BJ (cell line): ENCODE measurements around the gene HPCAL1. TPM values are rescaled to one million over a fixed set of nuclear protein-coding genes. Genes with fewer than 3 reads are reported as not detected.

Source experiments
- CTCF ChIA-PET: fragments of 350-600 bp; formaldehyde crosslinking; extraction: SDS; loops from one replicate; lab custom pipeline; 2021; ENCODE audit warnings: antibody characterized with exemption, inconsistent platforms; lab: Yijun Ruan, JAX
- POLR2A ChIA-PET: fragments of 300-600 bp; sonication (Branson Sonifier 250); formaldehyde crosslinking; extraction: SDS; loops from one replicate; lab custom pipeline; 2021; ENCODE audit warnings: antibody characterized with exemption; lab: Charles Lee
- DNase-seq: peaks from one replicate; pipeline ENCODE4 v3.0.0-alpha.2; 2011; ENCODE audit warnings: low read depth
- H3K27me3 ChIP-seq: 2 replicates; pipeline ENCODE4 v1.6.0; 2011; ENCODE audit warnings: low read length; ENCODE audit not compliant: control insufficient read depth, insufficient read depth
- H3K36me3 ChIP-seq: 2 replicates; pipeline ENCODE4 v1.5.1; 2011; ENCODE audit warnings: low read length; ENCODE audit not compliant: control insufficient read depth, insufficient read depth
- H3K4me3 ChIP-seq: 2 replicates; pipeline ENCODE4 v1.5.1; 2011; ENCODE audit warnings: low read depth, mild to moderate bottlenecking, control low read depth, low read length
- CTCF ChIP-seq: IDR thresholded peaks from 2 replicates; pipeline ENCODE4 v1.5.1; 2011; ENCODE audit warnings: low read depth, mild to moderate bottlenecking, control low read depth, inconsistent platforms, low read length, moderate library complexity; ENCODE audit not compliant: insufficient read depth
- polyA plus RNA-seq: library from polyadenylated mRNA; depleted of rRNA; stranded (reverse); fragments of >200 nt; gene quantifications from 2 replicates; pipeline ENCODE4 v1.2.3, GENCODE V29; 2011

HPCAL1 gene
- polyA plus RNA-seq, 1 experiment: 17.6 TPM

GRCh38 chr2:10269711-10270610, 32.7 kb upstream of the HPCAL1 start:
- TF ChIP-seq CTCF: no peak
- POLR2A ChIA-PET: no interaction called here
- no peak for DNase-seq
- Histone ChIP-seq H3K27me3 (peaks cover 4% of the 10 kb centered on the region), H3K4me3 (no peak overlapping the region), H3K36me3 (no peaks in the 10 kb centered on the region)
- CTCF ChIA-PET: interaction anchor here (1.3 to 2.8 kb wide), 4 partner anchors 139 to 165 kb away, joined by 3 to 15 read pairs (median 8); no protein-coding TSS in a partner anchor

GRCh38 chr2:10271509-10271908, 31.2 kb upstream of the HPCAL1 start:
- ChIA-PET POLR2A (no interaction called here), CTCF (interaction anchor here (1.3 to 2.8 kb wide), 4 partner anchors 137 to 164 kb away, joined by 3 to 15 read pairs (median 8); no protein-coding TSS in a partner anchor)
- Histone ChIP-seq H3K36me3 (no peaks in the 10 kb centered on the region), H3K4me3 (no peak overlapping the region), H3K27me3 (no peaks in the 10 kb centered on the region)
- no peak for TF ChIP-seq CTCF
- no peak for DNase-seq

- POLR2A ChIA-PET: no interaction called here
- H3K4me3 ChIP-seq: no peak overlapping the region
- H3K36me3 ChIP-seq: no peaks in the 10 kb centered on the region
- TF ChIP-seq CTCF: no peak
- H3K27me3 ChIP-seq: no peaks in the 10 kb centered on the region
- CTCF ChIA-PET: interaction anchor here (1.8 to 2.8 kb wide), 2 partner anchors 137 to 162 kb away, joined by 4 to 15 read pairs; no protein-coding TSS in a partner anchor
- no peak for DNase-seq
These were observed 30.8 kb upstream of the HPCAL1 start for GRCh38 chr2:10271946-10272345.

GRCh38 chr2:10272464-10272863, 30.2 kb upstream of the HPCAL1 start:
- POLR2A ChIA-PET: no interaction called here
- CTCF ChIA-PET: interaction anchor here (1.3 kb wide), 1 partner anchor 136 kb away, joined by 4 read pairs; no protein-coding TSS in a partner anchor
- no peaks in the 10 kb centered on the region for H3K36me3 ChIP-seq
- H3K4me3 ChIP-seq: no peak overlapping the region
- H3K27me3 ChIP-seq: no peaks in the 10 kb centered on the region
- DNase-seq: no peak
- TF ChIP-seq CTCF: no peak
